PC-3 (cell line): ENCODE data around the gene ALDH2.

Source experiments
- CTCF ChIP-seq: fragments of 300-600 bp; sonication (generic); conservative IDR thresholded peaks from 2 replicates; pipeline ENCODE4 v1.5.1; 2017; ENCODE audit warnings: antibody characterized with exemption, low read depth, mild to moderate bottlenecking, low read length
- EZH2 ChIP-seq: fragments of 300-600 bp; sonication (generic); IDR thresholded peaks from one replicate; pipeline ENCODE4 v1.6.1; 2017; ENCODE audit warnings: antibody characterized with exemption, mild to moderate bottlenecking, low read length; ENCODE audit not compliant: unreplicated experiment

DNA sequence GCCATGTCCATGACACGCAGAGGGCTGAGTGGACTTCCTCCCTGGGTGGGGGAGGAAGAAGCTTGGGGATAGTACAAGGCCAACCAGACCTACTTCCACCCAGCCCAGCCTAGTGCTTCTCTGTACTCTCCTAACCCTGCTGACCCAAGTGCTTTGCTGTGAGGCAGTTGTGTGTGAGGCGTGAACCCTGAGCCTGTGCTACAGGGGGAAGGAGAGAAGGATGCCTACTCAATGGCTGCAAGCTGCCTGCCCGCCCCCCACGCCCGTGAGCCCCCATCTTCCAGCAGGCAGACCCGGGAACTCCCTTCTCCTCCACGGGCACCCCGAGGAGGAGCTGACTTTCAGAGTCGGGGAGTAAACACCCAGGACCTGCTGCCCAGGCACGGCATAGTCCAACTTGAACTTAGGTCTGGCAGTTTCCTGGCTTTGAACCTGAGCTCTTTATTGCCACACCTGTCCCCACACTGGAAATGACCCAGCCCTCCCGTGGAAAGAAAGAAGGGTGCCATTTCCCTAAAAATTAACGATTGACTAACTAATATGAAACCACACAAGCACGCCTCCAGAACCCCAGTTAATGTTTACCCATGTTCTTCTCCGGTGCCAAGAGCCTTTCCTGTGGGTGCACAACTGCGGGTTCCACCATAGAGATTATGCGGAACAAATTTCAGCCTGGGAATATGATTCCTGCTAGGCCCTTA lies 10.8 kb downstream of the ALDH2 start:
- TF ChIP-seq CTCF (no peak), EZH2 (no peak)
